ENCODE results near the gene LGI2.
"Not testable (repeated sequence)": the region's sequence is repeated elsewhere in the genome, so short reads cannot be mapped to it uniquely, and the experiment has no call there.

LGI2 gene

DNA sequence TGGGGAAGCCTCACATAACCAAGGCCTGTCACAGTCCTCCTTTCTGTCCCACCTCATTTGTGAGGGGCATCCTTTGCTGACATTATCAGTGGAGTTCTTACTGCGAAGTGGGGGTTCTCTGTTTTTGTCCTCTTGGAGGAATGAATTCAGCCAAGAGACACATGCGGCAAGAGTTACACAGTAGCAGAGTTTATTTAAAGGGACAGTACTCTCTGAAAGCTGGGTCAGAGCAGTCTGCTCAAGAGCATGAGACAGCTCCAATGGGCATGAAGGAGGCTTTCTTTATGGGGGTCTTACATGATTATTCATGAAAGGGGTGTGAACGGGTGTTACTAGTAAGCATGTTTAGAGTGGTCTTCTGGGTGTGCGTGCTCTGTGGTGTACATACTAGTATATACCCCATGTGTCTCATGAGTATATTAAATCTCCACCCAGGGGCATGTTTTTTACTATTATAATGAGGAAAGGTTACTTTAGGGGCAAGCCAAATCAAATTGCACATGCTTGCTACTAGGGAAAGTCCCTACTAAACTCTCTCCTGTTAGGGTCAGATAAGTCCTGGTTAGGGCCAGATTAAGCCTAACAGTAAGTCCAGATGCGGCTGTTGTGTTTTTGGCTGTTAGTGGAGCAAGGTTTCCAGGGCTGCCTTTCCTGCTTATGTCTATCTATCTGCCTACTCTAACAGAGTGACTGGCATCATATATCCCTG, 19.8 kb upstream of the LGI2 start:
- FAIRE-seq = no peak

DNA sequence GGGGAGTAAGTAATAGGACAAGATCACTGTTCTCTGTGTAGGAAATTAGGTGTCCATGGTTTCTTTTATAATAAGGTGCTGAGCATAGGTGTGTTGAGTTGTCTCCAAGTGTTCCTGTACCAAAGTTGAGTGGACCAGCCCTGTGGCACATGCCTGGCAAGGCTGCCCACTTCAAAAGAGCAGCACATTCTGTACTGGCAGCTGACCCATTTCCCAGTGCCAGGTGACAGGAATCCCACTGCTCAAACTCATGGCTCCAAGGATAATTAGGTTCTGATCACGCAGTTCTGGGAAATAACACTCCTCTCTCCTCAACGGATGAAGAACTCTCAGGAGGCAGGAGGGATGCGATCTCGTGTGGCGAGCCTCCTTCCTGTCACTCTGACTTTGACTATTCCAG, 12.8 kb upstream of the LGI2 start:
- FAIRE-seq = no peak

DNA sequence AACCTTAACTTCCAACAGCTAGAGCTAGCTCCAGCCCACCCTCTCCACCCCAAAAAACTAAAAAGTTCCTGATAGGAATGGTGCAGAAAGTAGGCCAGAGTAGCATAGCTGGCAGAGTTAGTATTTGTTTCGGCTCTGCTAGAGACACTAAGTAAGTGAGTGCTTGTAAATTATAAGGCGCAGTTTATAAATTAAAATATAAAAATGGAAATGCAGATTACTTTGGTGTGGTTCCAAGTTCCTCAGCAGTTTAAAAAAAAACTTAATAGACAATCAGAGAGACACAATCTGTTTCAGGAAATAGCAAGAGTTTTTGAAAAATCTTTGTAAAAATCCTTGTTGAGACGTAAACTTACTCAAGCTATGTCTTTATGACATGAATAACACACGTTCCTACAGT, 2.8 kb upstream of the LGI2 start:
- no peak for FAIRE-seq

DNA sequence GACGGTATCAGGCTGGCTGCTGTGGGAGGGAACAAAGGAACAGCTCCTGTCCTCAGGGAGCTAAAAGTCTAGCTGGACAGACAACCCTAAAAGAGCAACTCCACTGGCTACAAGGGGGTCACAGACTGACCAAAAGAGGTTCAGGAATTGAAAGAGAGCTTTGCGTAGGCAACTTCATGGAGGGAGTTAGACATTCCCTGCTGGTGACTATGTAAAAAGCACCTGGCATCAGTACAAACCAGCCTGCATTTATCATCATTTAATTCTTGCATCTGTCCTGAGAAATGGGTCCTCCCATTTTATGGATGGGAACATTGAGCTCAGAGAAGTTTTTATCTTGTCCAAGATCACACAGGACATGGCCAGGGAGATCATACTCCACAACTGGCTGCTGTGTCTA, 1.4 kb upstream of the LGI2 start:
- FAIRE-seq = no peak

DNA sequence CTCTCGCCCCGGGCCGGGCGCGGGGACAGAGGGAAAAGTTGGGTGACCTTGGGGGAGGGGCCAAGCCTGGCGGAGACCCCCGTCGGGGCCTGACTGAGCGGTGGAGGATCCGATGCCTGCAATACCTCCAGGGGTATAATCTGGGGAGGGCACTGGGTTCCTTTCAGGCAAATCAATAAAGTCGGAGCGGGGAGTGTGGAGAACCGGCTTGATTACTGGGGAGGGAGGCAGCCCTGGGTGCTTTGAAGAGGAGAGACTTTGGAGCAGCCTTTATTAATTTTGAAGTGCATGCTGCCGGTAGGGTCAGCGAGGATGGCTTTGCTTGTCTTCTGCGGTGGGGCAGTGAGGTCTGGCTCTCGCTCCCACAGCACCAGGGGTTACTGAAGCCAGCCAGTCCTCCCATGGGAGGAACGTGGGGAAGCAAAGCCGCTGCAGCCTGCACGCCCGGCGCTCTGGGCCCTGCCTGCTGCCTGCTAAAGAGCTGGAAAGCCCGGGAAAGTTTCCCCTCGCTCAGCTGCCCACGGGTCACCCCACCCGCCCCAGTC, 403 bp upstream of the LGI2 start:
- no peak for FAIRE-seq

DNA sequence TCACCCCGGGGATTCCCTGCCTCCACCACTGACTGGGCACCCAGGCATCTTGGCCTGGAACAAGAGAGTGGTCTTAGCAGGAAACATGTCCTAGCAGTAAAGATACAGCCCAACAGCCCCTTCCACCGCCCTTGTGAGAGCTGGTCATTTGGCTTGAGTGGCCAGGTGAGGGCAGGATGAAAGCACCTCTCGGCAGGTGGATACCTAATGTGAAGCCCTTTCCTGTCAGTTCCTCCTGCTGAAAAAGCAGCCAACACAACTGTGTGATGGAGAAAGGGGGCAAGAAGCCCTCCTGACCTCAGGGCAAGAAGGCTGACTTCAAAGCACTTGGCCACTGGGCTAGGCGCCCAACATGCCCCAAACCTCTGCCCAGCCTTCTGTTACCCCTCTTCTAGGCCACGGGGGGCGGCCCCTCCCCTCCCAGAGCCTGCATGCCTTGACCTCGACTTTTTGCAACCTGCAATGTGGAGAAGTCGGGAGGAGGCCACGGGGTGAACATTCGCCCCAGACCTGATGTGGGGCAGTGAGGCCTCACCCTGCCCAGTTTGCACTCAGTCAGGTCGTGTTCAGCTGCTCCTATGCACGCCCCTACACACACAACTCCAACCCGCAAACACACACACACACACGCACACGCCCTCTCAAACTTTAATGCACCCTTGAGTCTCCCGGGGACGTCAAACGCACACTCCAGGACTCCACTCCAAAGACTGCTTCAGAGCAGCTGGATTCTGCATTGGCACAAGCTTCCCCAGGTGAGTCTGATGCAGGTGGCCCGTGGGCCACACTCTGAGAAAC, 1.1 kb downstream of the LGI2 start:
- no peak for FAIRE-seq

DNA sequence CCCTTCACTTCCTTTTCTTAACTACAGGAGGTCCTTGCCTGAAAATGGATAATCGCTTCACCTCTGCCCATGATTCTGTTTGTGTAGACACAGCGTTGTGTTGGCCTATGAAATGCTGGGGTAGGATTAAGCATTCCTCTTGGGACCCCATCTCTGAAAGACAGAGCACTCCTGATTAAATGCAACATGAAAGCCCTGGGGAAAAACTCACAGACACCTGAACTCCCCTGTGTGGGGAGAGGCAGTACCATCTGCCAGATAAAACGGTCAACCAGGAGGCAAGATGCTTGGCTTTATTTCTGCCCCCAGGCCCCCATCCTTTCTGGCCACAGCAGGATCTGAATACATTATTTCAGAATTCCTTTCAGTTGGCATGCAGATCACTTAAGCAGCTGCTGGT, 1.9 kb downstream of the LGI2 start:
- FAIRE-seq = no peak

DNA sequence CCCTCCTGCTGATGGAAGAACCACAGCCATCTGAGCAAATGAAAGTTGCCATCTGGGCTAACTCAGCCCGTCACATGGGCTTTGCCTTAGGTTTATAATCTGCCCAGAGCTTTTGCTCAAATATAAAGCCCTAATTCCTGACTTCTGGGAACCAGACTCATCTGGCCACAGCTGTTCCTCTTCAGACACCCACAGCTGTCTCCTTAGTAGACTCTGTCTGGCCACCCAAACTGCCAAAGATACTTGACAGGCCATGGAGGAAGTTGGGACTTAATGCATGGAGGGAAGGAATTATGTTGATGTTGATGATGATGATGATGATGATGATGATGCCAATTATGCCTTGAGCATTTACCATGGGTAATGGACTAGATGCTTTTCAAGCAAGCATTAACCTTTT, 8.0 kb downstream of the LGI2 start:
- no peak for FAIRE-seq

DNA sequence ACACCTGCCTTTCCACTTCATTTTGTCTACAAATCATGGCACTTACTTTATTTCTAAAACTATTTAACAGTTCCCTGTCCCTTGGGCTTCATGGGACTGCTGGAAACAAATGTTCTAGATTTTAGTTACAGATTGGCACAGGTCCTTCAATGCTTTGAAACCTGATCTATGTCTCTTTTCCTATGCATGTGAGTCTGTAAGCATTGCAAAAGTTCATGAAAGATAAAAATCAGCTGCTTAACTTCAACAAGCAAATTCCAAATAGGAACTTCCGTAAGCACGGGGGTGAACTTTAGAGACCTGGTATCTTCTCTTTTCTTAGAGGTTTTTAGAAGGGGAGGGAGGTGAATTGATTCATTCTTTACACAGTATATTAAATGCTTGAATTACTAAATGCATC, 9.5 kb downstream of the LGI2 start:
- no peak for FAIRE-seq

DNA sequence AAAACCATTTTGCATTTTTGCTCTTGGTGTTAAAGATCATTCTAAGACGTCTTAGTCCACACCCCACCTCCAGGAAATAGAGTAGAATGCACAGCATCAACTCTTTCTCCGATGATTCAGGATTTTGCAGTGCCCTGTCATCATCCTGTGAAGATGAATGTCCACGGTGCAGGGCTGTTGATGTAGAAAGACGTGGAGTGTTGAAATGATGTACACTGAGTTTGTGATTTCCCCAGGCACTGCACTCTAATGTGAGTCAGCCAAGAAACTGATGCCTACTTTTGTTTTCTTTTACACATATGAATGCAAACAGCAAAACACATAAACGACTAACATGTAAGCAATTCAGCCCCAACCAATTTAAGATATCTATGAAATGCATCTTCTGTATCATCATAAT, 10.5 kb downstream of the LGI2 start:
- FAIRE-seq = no peak

DNA sequence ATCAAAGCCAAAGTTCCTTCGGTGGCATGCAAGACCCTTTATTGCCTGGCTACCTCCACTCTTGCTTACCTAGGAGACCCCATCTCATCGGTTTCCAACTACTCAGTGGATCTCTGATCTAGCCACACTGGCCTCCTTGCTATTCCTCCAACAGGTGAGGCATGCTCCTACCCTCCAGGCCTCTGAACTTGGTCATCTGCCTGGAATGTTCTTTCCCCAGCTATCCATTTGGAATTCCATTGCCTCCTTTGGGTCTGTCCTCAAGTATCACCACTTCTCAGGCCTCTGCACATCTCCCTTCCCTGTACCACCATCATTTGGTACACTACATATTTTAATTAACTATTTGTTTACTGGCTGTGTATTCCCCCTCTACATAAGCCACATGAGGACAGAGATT, 11.2 kb downstream of the LGI2 start:
- FAIRE-seq = no peak

DNA sequence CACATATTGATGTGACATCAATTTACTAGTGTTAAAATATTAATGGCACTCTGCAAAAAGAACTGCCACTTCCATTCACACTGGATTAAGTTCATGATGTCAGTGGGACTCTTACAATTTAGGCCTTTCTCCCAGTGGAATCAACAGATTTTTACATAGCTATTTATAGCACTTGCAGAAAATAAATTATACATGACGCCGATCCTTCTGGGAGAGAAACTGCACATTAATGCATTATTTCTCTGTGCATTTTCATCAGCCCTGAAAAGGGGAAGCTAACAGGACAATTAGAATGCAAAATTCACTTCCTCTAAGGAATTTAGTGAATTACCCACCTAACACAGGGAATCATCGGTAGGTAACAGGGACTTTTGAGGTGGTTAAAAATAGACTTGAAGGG, 15.7 kb downstream of the LGI2 start:
- FAIRE-seq = no peak

DNA sequence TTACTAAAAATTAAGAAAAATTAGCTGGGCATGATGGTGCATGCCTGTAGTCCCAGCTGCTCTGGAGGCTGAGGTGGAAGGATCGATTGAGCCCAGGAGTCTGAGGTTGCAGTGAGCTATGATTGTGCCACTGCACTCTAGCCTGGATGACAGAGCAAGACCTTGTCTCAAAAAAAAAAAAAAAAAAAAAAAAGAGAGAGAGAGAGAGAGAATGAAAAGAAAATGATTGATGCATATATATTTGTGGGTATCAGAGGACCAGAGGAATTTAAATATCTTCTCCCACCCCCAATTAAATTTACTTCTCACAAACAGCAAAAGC, 16.1 kb downstream of the LGI2 start:
- FAIRE-seq = not testable (repeated sequence)

DNA sequence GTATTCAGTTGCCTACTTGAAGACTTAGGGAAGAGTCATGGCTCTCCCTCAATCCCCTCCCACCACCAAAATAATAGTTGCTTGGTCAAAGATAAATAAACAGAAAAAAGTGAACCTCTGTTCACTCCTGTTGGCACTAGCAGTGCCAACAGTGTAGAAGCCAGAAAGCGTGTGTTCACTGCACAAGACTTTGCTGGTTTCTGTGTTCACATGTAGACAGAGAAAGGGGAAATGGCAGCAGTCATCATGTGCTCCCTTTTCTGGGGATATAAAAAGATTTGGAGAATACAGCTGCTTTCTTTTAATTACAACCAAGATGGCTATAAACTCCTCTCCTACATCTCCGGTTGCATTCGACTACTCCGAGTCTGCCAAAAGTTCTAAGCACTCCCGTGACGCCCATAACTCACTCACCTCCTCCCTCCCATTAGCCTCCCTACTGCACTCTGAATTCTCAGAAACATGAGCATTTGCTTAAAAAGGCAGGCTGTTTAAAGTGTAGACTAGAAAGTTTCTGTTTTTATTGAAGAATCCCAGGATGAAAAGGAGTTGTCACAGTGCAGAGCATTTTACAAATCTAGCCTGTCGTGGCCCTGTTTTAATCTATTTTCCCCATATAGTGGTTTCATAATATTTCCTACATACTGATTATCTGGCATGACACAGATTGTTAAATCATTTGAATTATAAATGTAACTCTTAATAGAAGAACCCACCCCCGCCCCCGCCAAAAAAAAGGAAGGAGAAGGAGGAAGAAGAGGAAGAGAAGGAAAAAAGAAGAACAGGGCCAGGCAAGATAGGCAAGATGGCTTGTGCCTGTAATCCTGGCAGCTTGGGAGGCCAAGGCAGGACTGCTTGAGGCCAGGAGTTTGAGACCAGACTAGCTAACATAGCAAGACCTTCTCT, 16.7 kb downstream of the LGI2 start:
- no peak for FAIRE-seq

DNA sequence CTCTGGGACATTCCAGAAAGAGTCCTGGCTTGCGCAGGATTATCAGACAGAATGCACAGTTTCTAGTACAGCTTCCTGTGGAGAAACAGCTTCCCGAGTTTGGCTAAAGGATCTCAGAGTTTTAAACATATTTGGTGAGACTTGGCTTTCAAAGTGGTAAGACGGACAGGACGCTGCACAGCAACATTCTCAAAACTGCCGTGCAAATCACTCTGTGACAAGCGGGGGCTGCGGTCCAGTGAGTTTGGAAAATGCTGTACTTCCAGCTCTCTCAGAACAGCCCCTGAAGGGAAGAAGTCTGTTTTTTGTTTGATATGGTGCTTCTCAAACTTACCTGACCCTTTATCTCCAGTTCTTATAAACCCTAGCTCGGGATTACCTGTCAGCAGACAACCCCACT, 18.1 kb downstream of the LGI2 start:
- no peak for FAIRE-seq

DNA sequence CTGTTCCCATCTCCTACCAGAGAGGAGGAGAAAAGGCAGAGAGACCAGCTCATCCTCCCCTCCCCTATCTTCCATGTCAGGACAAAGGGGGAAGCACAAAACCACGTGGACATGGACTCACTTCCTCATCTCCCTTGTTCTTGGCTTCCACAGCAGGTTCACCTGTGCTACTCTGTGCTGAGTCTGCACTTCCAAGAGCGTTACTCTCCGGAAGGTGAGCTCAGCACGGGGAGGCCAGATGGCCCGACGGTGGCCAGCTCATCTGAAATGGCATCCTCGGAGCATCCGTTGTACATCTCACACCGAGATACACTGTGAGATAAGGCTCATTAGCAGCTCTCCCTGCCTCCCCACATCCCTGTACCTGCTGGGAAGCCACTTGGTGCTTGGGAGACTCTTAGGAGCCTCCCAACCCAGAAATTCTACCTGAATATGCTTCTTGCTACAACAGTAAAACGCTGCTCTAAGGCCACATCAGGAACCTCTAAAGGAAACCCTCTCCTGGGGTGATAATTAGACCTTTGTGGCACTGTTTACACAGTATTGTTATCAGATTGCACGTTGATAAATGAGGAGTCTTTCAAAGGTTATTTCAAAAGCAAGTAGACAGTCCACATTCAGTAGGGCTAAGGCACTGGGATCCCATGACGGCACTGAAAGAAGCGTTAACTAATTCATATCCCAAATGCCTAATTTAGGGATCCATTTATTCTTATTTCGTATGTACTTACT, 19.4 kb downstream of the LGI2 start:
- FAIRE-seq = no peak

DNA sequence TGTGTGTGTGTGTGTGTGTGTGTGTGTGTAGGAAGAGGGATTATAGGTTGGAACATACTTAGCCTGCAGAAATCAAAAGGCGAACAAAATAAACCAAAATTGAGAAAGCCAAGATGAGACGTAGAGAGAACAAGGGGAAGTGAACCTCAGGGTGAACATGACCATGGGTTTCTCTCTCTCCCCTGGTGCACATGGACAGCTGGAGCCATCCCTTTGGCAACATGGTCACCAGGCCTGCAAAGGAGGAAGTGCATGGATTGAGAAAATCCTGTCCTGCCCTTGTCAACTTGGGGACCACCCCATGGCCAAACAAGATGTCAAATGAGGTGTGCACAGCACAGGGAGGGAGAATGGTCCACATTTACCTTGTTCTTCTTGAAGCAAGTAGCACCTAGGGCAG, 23.1 kb downstream of the LGI2 start:
- FAIRE-seq = no peak

DNA sequence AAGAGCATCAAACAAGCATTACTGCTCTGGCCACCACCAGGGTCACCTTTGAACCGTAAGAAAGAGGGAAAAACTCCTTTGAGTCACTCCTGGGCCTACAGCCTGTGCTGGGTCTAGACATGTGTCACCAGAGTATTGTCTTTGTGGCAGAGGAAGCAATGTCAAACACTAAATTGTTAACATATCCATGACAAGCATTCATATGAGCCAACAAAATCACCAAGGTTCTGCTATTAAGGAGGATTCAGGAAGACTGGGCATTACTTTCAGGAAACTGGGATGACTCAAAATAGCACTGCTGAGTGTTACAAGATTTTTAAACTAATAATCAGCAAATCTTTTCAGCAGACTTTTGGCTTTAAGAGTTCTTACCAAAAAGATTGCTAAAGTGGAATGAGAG, 28.1 kb downstream of the LGI2 start:
- FAIRE-seq = no peak

DNA sequence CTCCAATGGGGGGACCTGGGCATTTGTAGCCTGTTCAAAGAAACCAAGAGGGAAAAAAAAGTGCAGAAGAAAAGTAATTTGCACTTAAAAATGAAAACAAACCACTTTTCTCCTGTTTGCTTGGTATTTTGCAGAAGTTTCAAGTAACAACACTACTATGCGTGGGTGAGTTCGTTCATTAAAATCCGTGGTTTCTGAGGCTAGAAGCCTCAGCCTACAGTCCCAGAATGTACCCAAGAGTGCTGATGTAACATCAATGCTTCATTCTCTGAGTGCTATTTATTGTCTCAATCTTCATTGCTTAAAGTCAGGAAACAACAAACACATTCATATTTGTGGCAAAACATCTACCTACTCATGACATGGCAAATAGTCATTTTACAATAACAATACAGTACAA, 29.2 kb downstream of the LGI2 start:
- FAIRE-seq = no peak

DNA sequence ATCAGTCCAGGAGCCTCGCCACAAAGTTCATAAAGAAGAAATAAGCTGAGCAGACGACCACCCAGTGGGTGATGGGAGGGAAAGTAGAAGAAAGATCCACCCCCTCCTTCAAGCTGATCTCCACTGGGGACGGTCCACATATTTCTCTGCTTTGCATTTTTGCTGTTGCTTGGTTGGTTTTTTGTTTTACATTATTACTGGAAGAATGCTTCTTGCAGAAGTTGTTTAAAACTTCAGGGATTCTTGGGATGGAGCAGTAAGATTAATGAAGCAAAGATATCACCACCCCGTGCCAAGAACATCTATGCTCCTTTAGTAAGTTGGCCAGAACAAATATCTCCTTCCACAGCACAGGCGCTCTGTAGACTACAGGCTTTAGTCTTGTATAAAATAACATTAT, 30.1 kb downstream of the LGI2 start:
- no peak for FAIRE-seq

DNA sequence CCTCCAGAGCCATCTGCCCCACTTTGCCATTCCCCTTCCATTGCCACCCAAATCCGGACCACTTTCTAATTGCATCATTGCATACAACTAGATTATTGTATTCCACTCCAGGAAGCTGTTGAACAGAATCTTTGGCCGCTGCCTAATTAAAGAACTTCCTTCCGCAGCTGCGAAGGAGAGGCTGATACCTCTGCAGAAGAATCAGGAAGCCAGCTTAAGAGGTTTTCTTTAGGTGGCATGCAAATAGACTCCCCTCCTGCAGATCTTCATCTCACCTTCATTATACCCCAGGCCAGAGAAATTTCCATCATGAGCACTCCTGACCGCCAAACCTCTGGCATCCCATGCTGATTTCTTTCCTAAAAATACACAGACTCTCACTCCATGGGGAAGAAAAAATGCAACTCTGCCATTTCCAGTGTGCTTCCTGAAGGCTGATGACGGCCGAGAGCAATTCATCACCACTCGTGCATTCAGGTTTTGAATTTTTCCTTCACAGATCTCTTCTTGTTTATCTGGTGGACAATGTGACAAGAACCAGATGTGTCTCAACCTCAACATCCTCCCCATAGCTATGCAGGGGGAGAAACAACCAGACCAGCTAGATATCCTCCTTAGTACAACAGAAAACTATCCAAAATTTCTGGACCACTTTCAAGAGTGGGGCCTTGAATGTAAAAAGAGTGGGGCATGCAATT, 31.2 kb downstream of the LGI2 start:
- no peak for FAIRE-seq

DNA sequence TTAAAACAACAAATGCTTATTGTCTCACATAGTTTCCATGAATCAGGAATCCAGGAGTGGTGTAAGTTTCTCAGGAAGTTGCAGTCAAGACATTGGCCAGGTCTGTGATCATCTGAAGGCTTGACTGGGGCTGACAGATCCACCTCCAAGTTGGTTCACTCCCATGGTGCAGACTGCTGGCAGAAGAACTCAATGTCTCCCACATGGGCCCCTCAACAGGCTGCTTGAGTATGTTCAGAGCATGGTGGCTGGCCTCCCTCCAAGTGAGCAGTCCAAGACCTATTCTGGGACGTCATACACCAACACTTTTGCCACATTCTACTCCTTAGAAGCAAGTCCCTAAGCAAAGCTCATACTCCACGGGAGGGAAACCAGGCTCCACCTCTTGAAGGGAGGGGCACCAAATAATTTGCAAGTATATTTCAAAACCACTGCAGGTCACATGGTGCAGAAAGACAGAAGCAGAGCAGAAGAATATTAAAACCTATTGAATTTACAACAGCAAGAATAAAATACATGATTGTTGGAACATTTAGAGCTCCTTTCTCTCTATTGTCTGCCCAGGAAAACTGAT, 35.3 kb downstream of the LGI2 start:
- no peak for FAIRE-seq
